Measurements from ENCODE around the gene MAVS.
"Not testable (repeated sequence)": the region's sequence is repeated elsewhere in the genome, so short reads cannot be mapped to it uniquely, and the experiment has no call there.

DNA sequence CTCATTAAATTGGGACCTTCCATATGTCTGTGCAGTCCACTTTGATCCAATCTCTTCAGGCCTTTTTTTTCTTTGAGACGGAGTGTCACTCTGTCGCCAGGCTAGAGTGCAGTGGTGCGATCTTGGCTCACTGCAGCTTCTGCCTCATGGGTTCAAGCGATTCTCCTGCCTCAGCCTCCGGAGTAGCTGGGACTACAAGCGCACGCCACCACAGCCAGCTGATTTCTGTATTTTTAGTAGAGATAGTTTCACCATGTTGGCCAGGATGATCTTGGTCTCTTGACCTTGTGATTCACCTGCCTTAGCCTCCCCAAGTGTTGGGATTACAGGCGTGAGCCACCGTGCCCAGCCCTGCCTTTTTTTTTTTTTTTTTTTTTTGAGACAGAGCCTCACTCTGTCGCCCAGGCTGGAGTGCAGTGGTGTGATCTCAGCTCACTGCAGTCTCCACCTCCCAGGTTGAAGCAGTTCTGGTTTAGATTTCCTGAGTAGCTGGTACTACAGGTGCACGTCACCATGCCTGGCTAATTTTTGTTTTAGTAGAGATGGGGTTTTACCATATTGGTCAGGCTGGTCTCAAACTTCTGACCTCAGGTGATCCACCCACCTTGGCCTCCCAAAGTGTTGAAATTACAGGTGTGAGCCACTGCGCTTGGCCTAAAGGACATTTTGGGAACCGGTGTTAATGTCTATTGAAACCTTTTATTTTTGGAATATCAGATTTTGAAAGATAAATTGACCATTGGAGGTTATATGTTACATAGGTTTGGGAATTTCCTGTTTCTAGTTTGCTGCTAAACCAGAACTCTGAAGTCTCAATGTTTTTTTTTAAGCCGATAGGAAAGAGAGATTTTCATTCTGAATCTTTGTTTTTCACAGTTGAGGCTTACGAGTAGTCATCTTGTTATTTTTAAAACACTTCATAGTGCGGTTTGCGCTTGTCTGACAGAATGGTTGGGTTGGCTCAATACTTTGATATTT is 60.4 kb downstream of the MAVS start:
- TF ChIP-seq, protein P1, sequence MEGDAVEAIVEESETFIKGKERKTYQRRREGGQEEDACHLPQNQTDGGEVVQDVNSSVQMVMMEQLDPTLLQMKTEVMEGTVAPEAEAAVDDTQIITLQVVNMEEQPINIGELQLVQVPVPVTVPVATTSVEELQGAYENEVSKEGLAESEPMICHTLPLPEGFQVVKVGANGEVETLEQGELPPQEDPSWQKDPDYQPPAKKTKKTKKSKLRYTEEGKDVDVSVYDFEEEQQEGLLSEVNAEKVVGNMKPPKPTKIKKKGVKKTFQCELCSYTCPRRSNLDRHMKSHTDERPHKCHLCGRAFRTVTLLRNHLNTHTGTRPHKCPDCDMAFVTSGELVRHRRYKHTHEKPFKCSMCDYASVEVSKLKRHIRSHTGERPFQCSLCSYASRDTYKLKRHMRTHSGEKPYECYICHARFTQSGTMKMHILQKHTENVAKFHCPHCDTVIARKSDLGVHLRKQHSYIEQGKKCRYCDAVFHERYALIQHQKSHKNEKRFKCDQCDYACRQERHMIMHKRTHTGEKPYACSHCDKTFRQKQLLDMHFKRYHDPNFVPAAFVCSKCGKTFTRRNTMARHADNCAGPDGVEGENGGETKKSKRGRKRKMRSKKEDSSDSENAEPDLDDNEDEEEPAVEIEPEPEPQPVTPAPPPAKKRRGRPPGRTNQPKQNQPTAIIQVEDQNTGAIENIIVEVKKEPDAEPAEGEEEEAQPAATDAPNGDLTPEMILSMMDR (IDR thresholded peaks at IDR 0.05; ENCODE audit: poor library complexity) = not testable (repeated sequence)
- not testable (repeated sequence) for TF ChIP-seq EZH2 (IDR thresholded peaks at IDR 0.05; ENCODE audit: borderline replicate concordance); EZH2phosphoT487 (IDR thresholded peaks at IDR 0.05; ENCODE audit: low read depth, severe bottlenecking, unreplicated experiment)

Data from hepatocyte (in vitro differentiated cells).